ENCODE measurements around the gene GNE.

DNA sequence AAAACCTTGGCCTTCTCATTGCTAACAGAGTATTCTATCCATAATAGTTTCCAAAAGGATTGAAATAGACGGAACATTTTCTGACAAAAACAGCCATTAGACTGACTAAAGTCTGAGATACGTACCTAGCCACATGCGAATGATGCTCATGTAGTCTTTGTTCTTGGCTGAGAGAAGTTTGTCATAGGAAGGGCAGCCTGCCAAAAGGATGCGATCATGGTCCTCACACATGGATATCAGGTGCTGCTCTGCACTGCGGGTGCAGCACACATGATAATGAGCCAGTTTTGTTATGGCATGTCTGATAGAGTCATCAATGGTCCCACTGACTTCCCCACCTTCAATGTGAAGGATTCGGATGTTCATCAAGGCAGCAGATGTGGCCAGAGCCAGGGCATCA lies 12.3 kb downstream of the GNE start:
- TF ChIP-seq, protein P1, sequence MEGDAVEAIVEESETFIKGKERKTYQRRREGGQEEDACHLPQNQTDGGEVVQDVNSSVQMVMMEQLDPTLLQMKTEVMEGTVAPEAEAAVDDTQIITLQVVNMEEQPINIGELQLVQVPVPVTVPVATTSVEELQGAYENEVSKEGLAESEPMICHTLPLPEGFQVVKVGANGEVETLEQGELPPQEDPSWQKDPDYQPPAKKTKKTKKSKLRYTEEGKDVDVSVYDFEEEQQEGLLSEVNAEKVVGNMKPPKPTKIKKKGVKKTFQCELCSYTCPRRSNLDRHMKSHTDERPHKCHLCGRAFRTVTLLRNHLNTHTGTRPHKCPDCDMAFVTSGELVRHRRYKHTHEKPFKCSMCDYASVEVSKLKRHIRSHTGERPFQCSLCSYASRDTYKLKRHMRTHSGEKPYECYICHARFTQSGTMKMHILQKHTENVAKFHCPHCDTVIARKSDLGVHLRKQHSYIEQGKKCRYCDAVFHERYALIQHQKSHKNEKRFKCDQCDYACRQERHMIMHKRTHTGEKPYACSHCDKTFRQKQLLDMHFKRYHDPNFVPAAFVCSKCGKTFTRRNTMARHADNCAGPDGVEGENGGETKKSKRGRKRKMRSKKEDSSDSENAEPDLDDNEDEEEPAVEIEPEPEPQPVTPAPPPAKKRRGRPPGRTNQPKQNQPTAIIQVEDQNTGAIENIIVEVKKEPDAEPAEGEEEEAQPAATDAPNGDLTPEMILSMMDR (IDR thresholded peaks at IDR 0.05) = no peak
- TF ChIP-seq POLR2A (IDR thresholded peaks at IDR 0.05) (no peak), EP300 (IDR thresholded peaks at IDR 0.05) (no peak)
